Stimulated activated naive CD8-positive, alpha-beta T cell treated with anti-CD3 and anti-CD28 coated beads, Interleukin-15, Interleukin-2, amounts not matched to agents 100 ng/mL and 50 ng/mL, for 24 hours (primary cell): ENCODE measurements around the gene DOCK1.
"Not testable (repeated sequence)": the region's sequence is repeated elsewhere in the genome, so short reads cannot be mapped to it uniquely, and the experiment has no call there.

Source experiments
- H3K27ac Mint-ChIP-seq: one replicate; pipeline ENCODE4 v1.8.0; 2021; ENCODE audit warnings: mild to moderate bottlenecking, mixed read lengths
- H3K27me3 Mint-ChIP-seq: one replicate; pipeline ENCODE4 v1.8.0; 2021; ENCODE audit warnings: mixed read lengths
- H3K36me3 Mint-ChIP-seq: one replicate; pipeline ENCODE4 v1.8.0; 2021; ENCODE audit warnings: low read depth, mixed read lengths
- H3K4me1 Mint-ChIP-seq: one replicate; pipeline ENCODE4 v1.8.0; 2021; ENCODE audit warnings: low read depth, mixed read lengths
- H3K4me3 Mint-ChIP-seq: one replicate; pipeline ENCODE4 v1.8.0; 2021; ENCODE audit warnings: mild to moderate bottlenecking, mixed read lengths
- H3K9me3 Mint-ChIP-seq: one replicate; pipeline ENCODE4 v1.8.0; 2021; ENCODE audit warnings: mixed read lengths

DOCK1 gene

DNA sequence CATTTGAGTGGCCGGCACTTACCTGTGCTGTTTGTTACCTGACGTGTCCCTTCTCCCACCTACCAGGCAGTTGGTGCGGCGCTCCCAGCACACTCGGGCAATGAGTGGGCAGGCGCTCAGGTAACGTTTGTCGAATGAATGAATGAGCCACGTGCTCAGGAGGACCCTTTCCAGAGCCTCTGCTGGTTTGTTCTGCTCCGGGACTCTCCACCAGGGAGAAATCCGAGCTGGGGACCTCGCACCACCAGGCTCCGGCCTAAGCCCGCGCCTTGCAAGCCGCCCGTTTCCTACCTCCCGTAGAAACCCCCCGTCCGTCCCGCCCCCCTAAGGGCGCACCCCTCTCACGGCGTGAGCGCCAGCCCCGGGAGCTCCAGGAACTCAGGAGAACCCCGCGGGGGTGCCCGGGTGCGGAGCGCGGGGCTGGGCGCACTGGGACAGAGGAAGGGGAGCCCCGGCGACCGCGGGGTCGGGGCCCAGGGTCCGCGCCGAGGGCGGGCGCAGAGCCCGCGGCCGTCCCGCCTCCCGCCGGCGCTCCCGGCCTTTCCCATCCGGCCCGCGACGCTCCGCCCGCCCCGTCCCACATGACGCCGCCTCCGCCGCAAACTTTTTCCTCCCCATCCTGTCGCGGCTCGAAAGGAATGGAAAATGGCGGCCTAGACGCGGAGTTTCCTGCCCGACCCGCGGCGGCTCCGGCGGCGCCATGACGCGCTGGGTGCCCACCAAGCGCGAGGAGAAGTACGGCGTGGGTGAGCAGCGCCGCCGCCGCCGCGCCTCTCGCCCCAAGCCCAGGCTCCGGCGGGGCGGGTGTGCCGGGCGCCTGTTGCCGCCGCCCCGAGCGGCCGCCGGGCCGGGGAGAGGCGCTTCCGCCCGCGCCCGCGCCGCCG is at the start of gene DOCK1:
Gene DOCK1, plus strand, starts transcription at position 611 of the 884 bp plus-strand sequence. Its CDS starts 90 bp downstream, at position 701.
- Mint-ChIP-seq H3K4me3 (peak within 1 kb of the TSS; percentile 73), H3K27me3 (peaks cover 36% of the 10 kb centered on the region), H3K4me1 (no peaks in the 10 kb centered on the region), H3K36me3 (no peaks in the 10 kb centered on the region), H3K27ac (no peak within 1 kb of the TSS), H3K9me3 (no peaks in the 10 kb centered on the region)

DNA sequence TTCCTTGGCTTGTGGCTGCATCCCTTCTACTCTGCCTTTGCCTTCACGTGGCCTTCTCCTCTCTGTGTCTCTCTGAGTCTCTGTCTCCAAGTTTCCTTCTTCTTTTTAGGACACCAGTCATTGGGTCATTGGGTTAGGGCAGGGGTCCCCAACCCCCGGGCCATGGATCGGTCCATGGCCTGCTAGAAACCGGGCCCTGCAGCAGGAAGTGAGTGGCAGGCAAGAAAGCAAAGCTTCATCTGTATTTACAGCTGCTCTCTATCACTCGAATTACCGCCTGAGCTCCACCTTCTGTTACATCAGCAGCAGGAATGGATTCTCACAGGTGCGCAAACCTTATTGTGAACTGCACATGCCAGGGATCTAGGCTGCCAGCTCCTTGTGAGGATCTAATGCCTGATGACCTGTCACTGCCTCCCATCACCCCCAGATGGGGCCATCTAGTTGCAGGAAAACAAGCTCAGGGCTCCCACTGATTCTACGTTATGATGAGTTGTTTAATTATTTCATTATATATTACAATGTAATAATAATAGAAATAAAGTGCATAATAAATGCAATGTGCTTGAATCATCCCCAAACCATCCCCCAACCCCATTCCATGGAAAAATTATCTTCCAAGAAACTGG is 47.9 kb upstream of the DOCK1 start:
- Mint-ChIP-seq H3K27me3 (no peaks in the 10 kb centered on the region), H3K9me3 (no peaks in the 10 kb centered on the region), H3K36me3 (no peaks in the 10 kb centered on the region), H3K27ac (no peak overlapping the region), H3K4me1 (no peaks in the 10 kb centered on the region), H3K4me3 (no peak overlapping the region)

DNA sequence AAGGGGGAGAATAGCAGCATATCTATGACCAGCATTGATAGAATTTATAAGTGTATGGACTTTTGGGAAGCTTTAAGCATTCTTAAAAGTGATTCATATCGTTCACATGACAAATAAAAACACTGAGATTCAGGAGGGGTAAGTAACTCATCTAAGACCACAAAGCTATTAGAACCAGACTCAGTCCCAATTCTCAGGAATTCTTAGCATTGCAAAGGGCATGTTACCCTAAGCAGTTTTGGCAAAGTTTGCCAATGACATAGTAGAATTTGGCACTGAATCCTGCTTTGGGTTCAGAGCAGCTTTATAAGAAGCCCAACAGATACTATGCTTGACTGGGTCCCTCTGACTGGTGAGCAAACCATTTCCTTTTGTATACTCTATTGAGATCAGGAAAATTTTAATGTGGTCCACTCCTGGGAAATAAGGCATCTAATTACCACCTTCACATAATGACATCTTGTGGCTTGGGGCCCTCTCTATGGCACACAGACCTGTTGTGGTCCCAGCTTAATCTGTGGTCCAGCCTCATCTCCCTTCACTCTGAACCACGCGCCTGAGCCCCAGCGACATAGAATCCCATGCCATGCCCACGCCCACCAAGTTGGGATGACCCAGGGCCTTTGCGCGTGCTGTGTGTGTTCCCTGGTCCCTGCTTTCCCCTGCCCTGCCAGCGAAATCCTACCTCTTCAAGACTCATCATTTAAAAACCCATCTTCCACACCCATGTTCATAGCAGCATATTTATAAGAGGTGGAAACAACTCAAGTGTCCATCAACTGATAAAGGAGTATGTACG is 37.5 kb upstream of the DOCK1 start:
- Mint-ChIP-seq H3K36me3 (no peaks in the 10 kb centered on the region), H3K27ac (no peak overlapping the region), H3K27me3 (no peaks in the 10 kb centered on the region), H3K4me3 (no peak overlapping the region), H3K9me3 (peaks cover 10% of the 10 kb centered on the region), H3K4me1 (no peaks in the 10 kb centered on the region)

GRCh38 chr10:126868371-126868770 is 36.9 kb upstream of the DOCK1 start:
- Mint-ChIP-seq H3K4me1 (no peaks in the 10 kb centered on the region), H3K4me3 (no peak overlapping the region), H3K27me3 (no peaks in the 10 kb centered on the region), H3K27ac (no peak overlapping the region), H3K9me3 (peaks cover 10% of the 10 kb centered on the region), H3K36me3 (no peaks in the 10 kb centered on the region)

DNA sequence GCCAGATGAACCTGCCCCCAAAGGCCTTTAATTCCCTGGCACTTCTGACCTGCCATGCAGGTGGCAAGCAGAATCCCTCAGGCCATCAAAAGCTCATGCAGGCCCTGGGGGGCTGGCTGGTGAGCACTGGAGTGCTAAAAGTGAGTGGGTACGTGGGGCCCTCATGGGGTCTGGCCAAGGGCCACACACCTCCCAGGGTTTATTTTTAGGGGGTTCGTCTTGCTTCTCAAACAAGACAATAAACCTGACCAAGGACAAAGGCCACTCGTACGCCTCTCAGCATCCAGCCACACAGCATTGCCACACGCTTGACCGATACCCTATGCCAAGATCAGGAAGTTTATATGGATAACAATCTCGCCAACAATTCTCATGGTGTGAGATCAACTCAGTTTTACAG is 33.1 kb upstream of the DOCK1 start:
- no peaks in the 10 kb centered on the region for H3K4me1 Mint-ChIP-seq
- H3K27me3 Mint-ChIP-seq = no peaks in the 10 kb centered on the region
- H3K9me3 Mint-ChIP-seq = no peaks in the 10 kb centered on the region
- no peak overlapping the region for H3K27ac Mint-ChIP-seq
- no peaks in the 10 kb centered on the region for H3K36me3 Mint-ChIP-seq
- no peak overlapping the region for H3K4me3 Mint-ChIP-seq

GRCh38 chr10:126872768-126873167 is 32.5 kb upstream of the DOCK1 start:
- H3K4me1 Mint-ChIP-seq = no peaks in the 10 kb centered on the region
- no peak overlapping the region for H3K4me3 Mint-ChIP-seq
- H3K27me3 Mint-ChIP-seq = no peaks in the 10 kb centered on the region
- no peak overlapping the region for H3K27ac Mint-ChIP-seq
- H3K36me3 Mint-ChIP-seq = no peaks in the 10 kb centered on the region
- H3K9me3 Mint-ChIP-seq = no peaks in the 10 kb centered on the region

DNA sequence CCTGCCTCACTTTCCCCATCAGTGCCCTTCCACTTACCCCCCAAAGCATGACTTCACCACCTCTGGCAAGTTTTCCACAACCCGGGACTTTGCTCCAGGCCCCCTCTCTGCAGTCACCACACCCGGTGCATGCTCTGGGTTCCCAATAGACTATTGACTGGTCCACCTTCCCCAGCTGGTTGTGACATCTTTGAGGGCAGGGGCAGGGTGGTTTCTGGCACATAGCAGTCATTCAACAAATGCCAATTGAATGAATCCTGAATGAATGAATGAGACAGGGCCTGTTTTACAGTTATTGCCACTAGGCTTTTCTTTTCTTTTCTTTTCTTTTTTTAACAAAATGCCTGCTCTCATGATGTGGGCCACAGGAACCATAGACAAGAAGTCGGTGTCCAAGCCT is 28.8 kb upstream of the DOCK1 start:
- Mint-ChIP-seq H3K4me3 (no peak overlapping the region), H3K36me3 (no peaks in the 10 kb centered on the region), H3K9me3 (peaks cover 8% of the 10 kb centered on the region), H3K4me1 (no peaks in the 10 kb centered on the region), H3K27ac (no peak overlapping the region), H3K27me3 (no peaks in the 10 kb centered on the region)

DNA sequence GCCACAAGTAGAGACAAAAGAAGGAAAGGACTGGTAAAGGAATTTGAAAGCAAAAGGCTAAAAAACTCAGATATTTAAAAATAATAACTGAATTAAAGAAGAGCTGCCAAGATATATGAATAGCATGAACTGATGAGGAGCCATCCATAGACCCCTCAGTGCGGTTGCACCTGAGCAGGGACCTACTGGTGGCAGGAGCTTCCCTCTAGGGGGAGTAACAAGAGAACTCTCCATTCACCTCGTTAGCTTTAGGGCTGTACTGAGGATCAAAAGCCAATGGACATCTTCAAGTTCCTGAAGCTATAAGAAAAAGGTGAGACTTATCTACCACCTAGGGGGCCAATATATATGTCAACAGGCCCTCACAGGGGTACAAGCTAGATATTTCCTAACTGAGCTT is 27.8 kb upstream of the DOCK1 start:
- Mint-ChIP-seq H3K4me1 (no peaks in the 10 kb centered on the region), H3K4me3 (no peak overlapping the region), H3K27me3 (no peaks in the 10 kb centered on the region), H3K9me3 (peaks cover 8% of the 10 kb centered on the region), H3K27ac (no peak overlapping the region), H3K36me3 (no peaks in the 10 kb centered on the region)

DNA sequence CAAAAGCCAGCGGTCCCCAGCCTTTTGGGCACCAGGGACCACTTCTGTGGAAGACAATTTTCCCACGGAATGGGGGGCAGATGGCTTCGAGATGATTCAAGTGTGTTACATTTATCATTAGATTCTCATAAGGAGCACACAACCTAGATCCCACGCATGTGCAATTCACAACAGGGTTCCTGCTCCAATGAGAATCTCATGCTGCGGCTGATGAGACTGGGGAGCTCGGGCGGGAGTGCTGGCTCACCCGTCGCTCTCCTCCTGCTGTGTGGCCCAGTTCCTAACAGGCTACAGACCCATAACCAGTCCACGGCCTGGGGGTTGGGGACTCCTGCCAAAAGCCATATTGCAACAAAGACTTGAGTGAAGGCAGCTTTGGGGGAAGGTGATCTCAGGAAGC is 26.6 kb upstream of the DOCK1 start:
- no peak overlapping the region for H3K27ac Mint-ChIP-seq
- no peaks in the 10 kb centered on the region for H3K27me3 Mint-ChIP-seq
- no peaks in the 10 kb centered on the region for H3K4me1 Mint-ChIP-seq
- no peak overlapping the region for H3K4me3 Mint-ChIP-seq
- H3K36me3 Mint-ChIP-seq = no peaks in the 10 kb centered on the region
- peaks cover 8% of the 10 kb centered on the region for H3K9me3 Mint-ChIP-seq

- Mint-ChIP-seq H3K27ac (no peak overlapping the region), H3K27me3 (no peaks in the 10 kb centered on the region), H3K9me3 (peaks cover 8% of the 10 kb centered on the region), H3K4me1 (no peaks in the 10 kb centered on the region), H3K36me3 (no peaks in the 10 kb centered on the region), H3K4me3 (no peak overlapping the region)
Observed at GRCh38 chr10:126880926-126881325, 24.3 kb upstream of the DOCK1 start.

- H3K4me1 Mint-ChIP-seq, H3K4me3 Mint-ChIP-seq, H3K27me3 Mint-ChIP-seq, H3K36me3 Mint-ChIP-seq, H3K9me3 Mint-ChIP-seq, H3K27ac Mint-ChIP-seq: not testable (repeated sequence)
Observed at GRCh38 chr10:126882055-126882454, 23.2 kb upstream of the DOCK1 start.

- H3K9me3 Mint-ChIP-seq, H3K36me3 Mint-ChIP-seq, H3K4me3 Mint-ChIP-seq, H3K4me1 Mint-ChIP-seq, H3K27ac Mint-ChIP-seq, H3K27me3 Mint-ChIP-seq: not testable (repeated sequence)
Observed at GRCh38 chr10:126888436-126888835, 16.8 kb upstream of the DOCK1 start.

GRCh38 chr10:126889421-126889820 is 15.8 kb upstream of the DOCK1 start:
- Mint-ChIP-seq H3K36me3 (no peaks in the 10 kb centered on the region), H3K27ac (no peak overlapping the region), H3K4me3 (no peak overlapping the region)

DNA sequence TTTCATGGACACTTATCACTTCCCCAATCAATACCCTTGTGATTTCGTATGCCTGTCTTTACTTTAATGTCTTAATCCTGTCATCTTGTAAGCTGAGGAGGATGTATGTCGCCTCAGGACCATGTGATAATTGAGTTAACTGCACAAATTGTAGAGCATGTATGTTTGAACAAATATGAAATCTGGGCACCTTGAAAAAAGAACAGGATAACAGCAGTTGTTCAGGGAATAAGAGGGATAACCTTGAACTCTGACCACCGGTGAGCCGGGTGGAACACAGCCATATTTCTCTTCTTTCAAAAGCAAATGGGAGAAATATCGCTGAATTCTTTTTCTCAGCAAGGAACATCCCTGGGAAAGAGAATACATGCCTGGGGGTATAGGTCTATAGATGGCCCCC is 14.4 kb upstream of the DOCK1 start:
- not testable (repeated sequence) for H3K4me1 Mint-ChIP-seq, H3K27me3 Mint-ChIP-seq, H3K9me3 Mint-ChIP-seq, H3K4me3 Mint-ChIP-seq, H3K27ac Mint-ChIP-seq, H3K36me3 Mint-ChIP-seq

More at GRCh38 chr10:126889421-126889820, 15.8 kb upstream of the DOCK1 start:
- H3K27me3 Mint-ChIP-seq = no peaks in the 10 kb centered on the region
- no peaks in the 10 kb centered on the region for H3K4me1 Mint-ChIP-seq
- peaks cover 5% of the 10 kb centered on the region for H3K9me3 Mint-ChIP-seq
